PC-9 (cell line): ENCODE measurements around the gene DLG2.

ENCODE experiments used
- EZH2 ChIP-seq: fragments of 200-600 bp; sonication (generic); IDR thresholded peaks from 2 replicates; pipeline ENCODE4 v1.8.0; 2017; ENCODE audit warnings: antibody characterized with exemption, low read depth
- TF ChIP-seq, protein P1 (sequence below): fragments of 200-600 bp; sonication (generic); conservative IDR thresholded peaks from 2 replicates; pipeline ENCODE4 v1.6.1; 2017; ENCODE audit warnings: mixed run types, antibody characterized with exemption, mild to moderate bottlenecking, moderate library complexity

DNA sequence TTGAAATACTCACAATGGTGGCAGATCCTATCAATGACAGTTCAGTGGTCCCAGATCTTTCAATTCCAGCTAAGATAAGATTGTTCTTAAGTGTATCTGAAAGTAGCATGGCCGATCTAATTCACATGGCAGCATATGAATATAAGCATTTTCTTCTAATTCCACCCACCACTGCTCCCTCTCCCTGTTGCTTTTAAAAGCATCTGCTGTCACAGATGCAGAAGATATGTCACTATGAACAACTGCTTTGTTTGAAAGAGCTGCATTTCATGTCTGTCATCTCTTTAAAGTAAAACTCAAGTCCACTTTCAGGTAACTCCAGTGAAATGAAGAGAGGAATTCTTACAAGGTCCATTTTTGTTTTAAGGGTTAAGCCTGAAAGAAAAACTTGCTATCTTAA lies 1044.0 kb downstream of the DLG2 start:
- TF ChIP-seq, protein P1, sequence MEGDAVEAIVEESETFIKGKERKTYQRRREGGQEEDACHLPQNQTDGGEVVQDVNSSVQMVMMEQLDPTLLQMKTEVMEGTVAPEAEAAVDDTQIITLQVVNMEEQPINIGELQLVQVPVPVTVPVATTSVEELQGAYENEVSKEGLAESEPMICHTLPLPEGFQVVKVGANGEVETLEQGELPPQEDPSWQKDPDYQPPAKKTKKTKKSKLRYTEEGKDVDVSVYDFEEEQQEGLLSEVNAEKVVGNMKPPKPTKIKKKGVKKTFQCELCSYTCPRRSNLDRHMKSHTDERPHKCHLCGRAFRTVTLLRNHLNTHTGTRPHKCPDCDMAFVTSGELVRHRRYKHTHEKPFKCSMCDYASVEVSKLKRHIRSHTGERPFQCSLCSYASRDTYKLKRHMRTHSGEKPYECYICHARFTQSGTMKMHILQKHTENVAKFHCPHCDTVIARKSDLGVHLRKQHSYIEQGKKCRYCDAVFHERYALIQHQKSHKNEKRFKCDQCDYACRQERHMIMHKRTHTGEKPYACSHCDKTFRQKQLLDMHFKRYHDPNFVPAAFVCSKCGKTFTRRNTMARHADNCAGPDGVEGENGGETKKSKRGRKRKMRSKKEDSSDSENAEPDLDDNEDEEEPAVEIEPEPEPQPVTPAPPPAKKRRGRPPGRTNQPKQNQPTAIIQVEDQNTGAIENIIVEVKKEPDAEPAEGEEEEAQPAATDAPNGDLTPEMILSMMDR = no peak
- no peak for TF ChIP-seq EZH2
